GM23248 (cell line): Measurements from ENCODE around the gene TYW5.

Experiments used
- EZH2 ChIP-seq: fragments of 200-600 bp; sonication (generic); IDR thresholded peaks from 2 replicates; pipeline ENCODE4 v1.6.1; 2018; ENCODE audit warnings: antibody characterized with exemption, mild to moderate bottlenecking; ENCODE audit not compliant: insufficient read depth, poor library complexity, severe bottlenecking
- EZH2phosphoT487 ChIP-seq: fragments of 200-600 bp; sonication (generic); IDR thresholded peaks from 2 replicates; pipeline ENCODE4 v1.6.1; 2018; ENCODE audit warnings: antibody characterized with exemption, moderate library complexity, mild to moderate bottlenecking, low read depth; ENCODE audit not compliant: insufficient read depth

- TF ChIP-seq EZH2phosphoT487, result no peak
- TF ChIP-seq EZH2, result no peak
These were observed at the start of gene TYW5, which contains the start of gene MAIP1 for GRCh38 chr2:199955339-199956061.
